GM19328 (cell line): Measurements from ENCODE around the gene PPIL1.

Experiments used
- ATAC-seq: cut with Tn5 transposase; IDR thresholded peaks from one replicate; pipeline ENCODE4 v1.9.1; 2021; ENCODE audit warnings: mild to moderate bottlenecking, moderate library complexity; ENCODE audit not compliant: unreplicated experiment

The PPIL1 gene

DNA sequence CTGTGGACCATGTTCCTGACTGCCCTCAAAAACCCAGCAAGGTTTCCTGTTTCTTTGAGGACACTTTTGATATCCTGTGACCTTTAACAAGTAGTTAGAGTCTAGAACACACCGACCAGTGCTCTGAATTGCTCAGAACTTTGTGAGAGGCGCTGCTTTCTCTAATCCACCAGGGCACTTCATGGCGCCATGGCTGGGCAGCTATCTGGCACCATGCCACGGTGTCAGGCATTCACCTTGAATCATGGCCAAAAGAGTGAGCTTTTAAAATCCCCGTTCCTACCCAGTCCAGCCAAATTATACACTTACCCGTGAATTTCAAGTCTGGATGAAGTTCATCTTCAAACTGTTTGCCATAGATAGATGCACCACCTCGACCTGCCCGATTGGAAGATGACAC, 18.3 kb downstream of the PPIL1 start:
- no peak for ATAC-seq

- no peak for ATAC-seq
Measured at GRCh38 chr6:36855750-36856149, 18.9 kb downstream of the PPIL1 start.

GRCh38 chr6:36853325-36853724, 21.3 kb downstream of the PPIL1 start:
- ATAC-seq, result no peak

DNA sequence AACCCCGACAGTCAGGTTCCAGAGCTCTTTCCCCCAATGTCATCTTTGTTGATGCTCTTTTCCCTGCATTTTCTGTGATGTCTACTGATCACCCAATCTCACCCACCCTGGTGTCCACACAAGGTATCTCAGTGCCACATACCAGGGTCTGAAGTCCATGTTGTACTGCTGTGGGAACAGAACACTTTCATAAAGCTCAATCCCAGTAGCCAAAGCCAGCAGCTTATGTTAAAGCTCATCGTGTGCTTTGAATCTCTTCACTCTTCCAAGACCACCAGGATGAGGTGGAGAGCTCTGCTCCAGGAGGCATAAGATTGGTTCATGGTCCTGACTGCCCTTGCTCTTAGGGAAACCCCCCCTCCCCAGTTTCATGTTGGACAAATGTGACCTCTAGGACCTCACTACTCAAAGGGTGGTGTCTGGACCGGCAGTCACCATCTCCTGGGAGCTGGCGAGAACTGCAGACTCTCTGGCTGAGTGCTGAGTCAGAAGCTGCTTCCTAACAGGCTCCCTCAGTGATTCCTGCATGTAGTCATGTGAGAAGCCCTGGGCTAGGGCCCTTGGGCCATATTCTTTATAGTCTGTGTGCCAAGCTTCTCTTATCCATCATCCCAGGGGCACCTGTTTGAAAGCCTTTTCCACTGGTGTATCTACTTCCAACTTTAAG, 22.0 kb downstream of the PPIL1 start:
- ATAC-seq, result no peak

DNA sequence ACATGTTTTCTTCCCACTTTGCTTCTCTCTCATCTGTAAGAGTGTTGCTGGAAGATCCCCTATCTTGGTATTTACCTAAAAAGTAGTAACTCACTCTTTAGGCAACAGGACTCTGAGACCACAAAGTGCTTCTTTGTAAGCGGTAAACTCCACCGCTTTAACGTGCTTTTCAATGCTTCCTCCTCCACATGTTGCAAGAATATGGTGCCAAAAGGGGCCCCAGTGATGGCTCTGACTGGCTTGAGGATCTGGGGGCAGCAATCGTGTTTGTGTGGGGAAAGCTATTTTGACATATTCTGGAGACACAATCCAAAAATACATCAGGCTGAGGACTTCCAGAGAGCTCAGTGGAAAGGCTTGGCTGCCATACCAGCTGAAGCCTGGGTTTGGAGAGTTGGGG, 23.0 kb downstream of the PPIL1 start:
- ATAC-seq, result no peak

DNA sequence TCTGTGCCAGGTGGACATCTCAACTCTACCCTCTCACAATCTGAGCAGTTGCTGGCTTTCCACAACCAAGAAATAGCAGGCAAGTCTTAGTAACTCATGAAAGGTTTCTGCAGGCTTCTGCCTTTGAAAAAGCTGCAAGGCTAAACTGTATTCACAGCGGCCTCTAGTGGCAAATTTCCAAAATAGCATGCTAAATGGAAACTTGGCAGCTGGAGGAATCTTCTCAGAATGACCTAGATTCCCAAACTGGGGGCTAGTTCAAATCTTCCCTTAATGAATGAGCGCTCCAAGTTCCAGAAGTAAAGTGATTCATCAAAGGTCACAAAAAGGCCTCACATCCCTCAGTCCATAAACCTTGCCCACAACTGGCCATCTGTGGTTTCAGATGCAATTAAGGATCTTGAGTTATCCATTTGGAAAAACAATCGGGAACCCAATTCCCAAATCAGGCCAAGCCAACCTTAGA, 23.4 kb downstream of the PPIL1 start:
- ATAC-seq, result no peak

DNA sequence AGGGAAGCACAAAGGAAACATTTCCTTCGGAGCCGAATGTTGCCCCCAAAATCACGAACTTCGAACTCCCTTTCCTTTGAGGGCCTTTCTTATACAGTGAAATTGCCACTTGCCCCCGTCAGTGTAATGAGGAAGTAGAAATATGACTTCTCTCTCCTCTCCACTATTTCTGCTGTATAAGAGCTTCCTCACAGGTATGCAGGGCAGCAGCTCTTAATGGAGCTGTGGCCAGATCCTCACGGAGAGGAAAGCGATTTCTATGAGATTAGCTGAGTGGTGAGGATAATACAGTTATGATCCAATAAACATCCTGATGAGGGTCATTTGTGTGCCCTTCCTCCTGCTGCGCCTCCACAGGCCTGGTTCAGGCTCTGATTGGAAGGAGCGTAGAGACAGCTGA, 24.6 kb downstream of the PPIL1 start:
- no peak for ATAC-seq

- ATAC-seq, result no peak
Measured at GRCh38 chr6:36848658-36849441, 25.8 kb downstream of the PPIL1 start.

DNA sequence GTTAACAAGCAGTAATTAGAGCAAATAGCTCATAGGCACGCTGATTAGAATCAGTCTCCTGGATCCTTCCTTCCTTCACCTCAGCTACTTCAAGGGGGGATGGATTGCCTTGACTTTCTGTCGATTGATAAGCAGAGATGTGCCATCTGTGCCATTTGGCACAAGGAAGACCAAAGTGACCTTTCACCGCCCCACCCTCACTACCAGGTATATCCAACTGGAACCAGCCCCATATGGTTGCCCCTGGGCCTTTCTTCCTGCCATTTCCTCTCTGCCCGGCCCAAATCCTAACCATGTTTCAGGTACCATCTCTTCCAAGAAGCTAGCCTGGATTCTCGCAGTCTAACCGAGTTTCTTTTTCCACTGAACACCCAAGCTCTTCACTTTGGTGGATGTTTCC, 26.6 kb downstream of the PPIL1 start:
- ATAC-seq, result no peak

DNA sequence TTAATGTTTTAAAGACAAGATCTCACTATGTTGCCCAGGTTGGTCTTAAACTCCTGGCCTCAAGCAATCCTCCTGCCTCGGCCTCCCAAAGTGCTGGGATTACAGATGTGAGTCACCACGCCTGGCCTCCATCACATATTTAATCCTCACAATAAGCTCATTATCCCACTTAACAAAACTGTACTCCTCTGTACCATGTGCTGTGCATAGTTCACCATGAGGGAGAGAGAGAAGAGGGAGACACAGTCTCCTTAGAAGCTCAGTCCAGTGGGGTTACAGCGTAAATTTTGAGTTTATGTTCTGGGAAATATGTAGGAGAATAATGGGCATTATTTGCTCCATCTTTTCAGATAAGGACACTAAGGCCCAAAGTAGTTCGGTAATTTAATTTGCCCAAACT, 27.5 kb downstream of the PPIL1 start:
- ATAC-seq, result no peak

- ATAC-seq, result no peak
Measured at GRCh38 chr6:36845233-36845632, 29.4 kb downstream of the PPIL1 start.

GRCh38 chr6:36844232-36845170, 30.1 kb downstream of the PPIL1 start:
- no peak for ATAC-seq

DNA sequence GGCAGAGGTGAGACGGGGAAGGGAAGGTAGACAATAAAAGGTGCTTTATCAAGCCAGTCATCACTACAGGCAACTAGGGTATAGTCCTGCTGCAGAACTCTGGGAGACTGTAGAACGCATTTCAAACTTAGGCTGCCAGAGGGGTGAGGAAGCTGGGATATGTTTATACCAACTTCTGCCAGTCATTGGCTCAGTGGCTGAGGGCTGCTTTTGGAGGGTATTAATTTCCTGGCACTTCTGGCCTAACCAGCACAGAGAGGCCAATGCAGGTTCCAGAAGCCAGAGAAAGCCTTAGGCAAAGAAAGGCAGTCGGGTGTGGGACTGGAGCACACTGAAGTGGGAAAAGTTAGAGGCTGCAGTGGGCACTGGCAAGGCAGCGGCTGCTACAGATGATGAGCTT, 31.4 kb downstream of the PPIL1 start:
- ATAC-seq, result no peak

DNA sequence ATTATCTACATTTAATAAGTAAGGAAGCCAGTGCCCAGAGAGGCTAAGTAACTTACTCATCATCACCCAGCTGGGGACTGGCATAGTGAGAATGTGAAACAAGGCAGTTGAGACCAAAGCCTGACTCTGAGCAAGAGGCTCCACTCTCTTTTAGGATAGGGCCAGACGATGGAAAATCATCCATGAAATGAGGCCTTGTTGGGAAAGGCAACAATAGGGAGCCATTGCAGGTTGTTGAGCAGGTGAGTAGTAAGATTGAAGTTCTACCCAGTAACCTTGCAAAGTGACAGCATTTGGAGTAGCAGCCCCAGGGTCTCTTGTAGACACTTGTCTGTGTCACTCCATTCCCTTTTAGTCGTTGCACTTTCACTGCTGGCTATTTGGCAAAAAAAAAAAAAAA, 32.8 kb downstream of the PPIL1 start:
- no peak for ATAC-seq

GRCh38 chr6:36840432-36841403, 33.9 kb downstream of the PPIL1 start:
- no peak for ATAC-seq

GRCh38 chr6:36839749-36840431, 34.7 kb downstream of the PPIL1 start:
- no peak for ATAC-seq

DNA sequence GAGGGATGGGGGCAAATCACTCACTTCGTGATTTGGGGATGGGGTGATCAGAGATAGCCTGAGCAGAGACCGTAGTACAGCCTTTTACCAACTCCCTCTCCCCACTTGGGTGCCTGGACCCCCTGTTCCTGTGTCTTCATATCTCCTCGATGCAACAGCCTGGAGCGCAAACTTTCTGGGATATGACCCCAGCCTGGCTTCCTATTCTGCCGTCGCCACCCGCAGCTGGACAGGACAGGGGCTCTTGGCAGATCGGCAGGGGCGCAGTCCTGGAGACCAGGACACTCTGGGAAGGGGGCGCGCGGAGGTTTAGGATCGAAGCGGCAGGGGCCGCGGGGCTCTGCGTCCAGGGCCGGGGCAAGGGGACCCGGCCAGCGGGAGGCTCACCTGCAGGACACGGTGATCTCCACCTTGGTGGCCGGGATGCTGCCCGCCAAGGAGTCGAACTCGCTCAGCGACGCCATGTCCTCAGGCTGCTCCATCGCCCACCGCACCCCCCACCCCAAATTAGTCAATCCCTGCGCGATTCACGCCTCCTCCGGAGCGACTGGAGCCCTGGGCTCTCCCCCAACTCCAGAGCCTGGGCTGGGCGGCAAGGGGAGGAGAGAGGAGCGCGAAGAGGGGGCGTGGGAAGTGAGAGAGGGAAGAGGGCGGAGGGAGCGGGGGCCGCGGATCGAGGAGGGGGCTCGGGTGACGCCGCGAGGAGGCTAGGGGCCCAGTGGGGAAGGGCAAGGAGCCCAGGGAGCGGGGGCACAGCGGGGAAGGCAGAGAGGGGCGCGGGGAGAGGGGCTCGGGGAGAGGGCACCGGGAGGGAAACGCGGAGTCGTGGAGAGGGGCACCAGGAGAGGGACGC, 35.5 kb downstream of the PPIL1 start, which contains the start of gene CPNE5:
CPNE5 (minus strand) TSS at position 549 of the 853 bp plus-strand sequence; CDS start at position 482, 67 bp downstream.
- no peak for ATAC-seq

GRCh38 chr6:36837686-36838085, 36.9 kb downstream of the PPIL1 start:
- ATAC-seq, result no peak

GRCh38 chr6:36837022-36837339, 37.6 kb downstream of the PPIL1 start:
- no peak for ATAC-seq
